NT2/D1 (cell line): ENCODE data around the gene ZMYND12.

Experiments used
- DNase-seq: peaks from one replicate; pipeline ENCODE4 v3.0.0-alpha.2; 2011; ENCODE audit warnings: low read depth, low spot score
- H3K27me3 ChIP-seq: 2 replicates; pipeline ENCODE4 v1.6.0; 2011; ENCODE audit warnings: mild to moderate bottlenecking; ENCODE audit not compliant: insufficient read length, insufficient read depth
- H3K36me3 ChIP-seq: 2 replicates; pipeline ENCODE4 v1.6.1; 2011; ENCODE audit warnings: mild to moderate bottlenecking, low read length, mixed read lengths; ENCODE audit not compliant: insufficient read depth, insufficient read length
- H3K4me1 ChIP-seq: 2 replicates; pipeline ENCODE4 v1.5.1; 2011; ENCODE audit not compliant: insufficient read depth, insufficient read length
- H3K4me3 ChIP-seq: 2 replicates; pipeline ENCODE4 v1.5.1; 2011; ENCODE audit warnings: low read depth; ENCODE audit not compliant: insufficient read length
- H3K9ac ChIP-seq: 2 replicates; pipeline ENCODE4 v1.6.0; 2011; ENCODE audit warnings: low read depth; ENCODE audit not compliant: insufficient read length
- H3K9me3 ChIP-seq: 2 replicates; pipeline ENCODE4 v1.5.1; 2011; ENCODE audit warnings: mild to moderate bottlenecking, low read length; ENCODE audit not compliant: insufficient read depth
- SUZ12 ChIP-seq: IDR thresholded peaks from 2 replicates; pipeline ENCODE4 v1.6.1; 2011; ENCODE audit not compliant: insufficient read length, insufficient read depth; ENCODE audit errors: extremely low read depth
- YY1 ChIP-seq: IDR thresholded peaks from 2 replicates; pipeline ENCODE4 v1.6.1; 2011; ENCODE audit not compliant: insufficient read length, insufficient read depth
- ZNF274 ChIP-seq: IDR thresholded peaks from 2 replicates; pipeline ENCODE4 v1.6.1; 2011; ENCODE audit warnings: mild to moderate bottlenecking, low read depth, low read length

ZMYND12 gene

GRCh38 chr1:42417166-42417565, 38.7 kb downstream of the ZMYND12 start:
- Histone ChIP-seq H3K4me1 (peaks cover 15% of the 10 kb centered on the region), H3K9me3 (no peaks in the 10 kb centered on the region), H3K27me3 (no peaks in the 10 kb centered on the region), H3K9ac (peak overlapping the region; percentile 13), H3K4me3 (no peak overlapping the region), H3K36me3 (no peaks in the 10 kb centered on the region)
- no peak for DNase-seq
- TF ChIP-seq YY1 (no peak), ZNF274 (no peak), SUZ12 (no peak)

- Histone ChIP-seq H3K4me1 (peaks cover 9% of the 10 kb centered on the region), H3K27me3 (no peaks in the 10 kb centered on the region), H3K9me3 (no peaks in the 10 kb centered on the region), H3K9ac (no peak overlapping the region), H3K36me3 (no peaks in the 10 kb centered on the region), H3K4me3 (no peak overlapping the region)
- no peak for TF ChIP-seq SUZ12
- TF ChIP-seq ZNF274 = no peak
- TF ChIP-seq YY1 = no peak
- no peak for DNase-seq
These were observed 41.0 kb downstream of the ZMYND12 start for GRCh38 chr1:42414551-42415496.

- Histone ChIP-seq H3K4me3 (no peak overlapping the region), H3K9ac (no peak overlapping the region), H3K9me3 (no peaks in the 10 kb centered on the region), H3K4me1 (no peaks in the 10 kb centered on the region), H3K36me3 (no peaks in the 10 kb centered on the region), H3K27me3 (no peaks in the 10 kb centered on the region)
- no peak for TF ChIP-seq SUZ12
- TF ChIP-seq YY1 = no peak
- no peak for TF ChIP-seq ZNF274
- DNase-seq = no peak
These were observed 51.9 kb downstream of the ZMYND12 start for GRCh38 chr1:42403880-42404400.

GRCh38 chr1:42399315-42400100, 56.3 kb downstream of the ZMYND12 start:
- H3K4me1 ChIP-seq = no peaks in the 10 kb centered on the region

GRCh38 chr1:42392967-42393848, 62.6 kb downstream of the ZMYND12 start:
- Histone ChIP-seq H3K36me3 (no peaks in the 10 kb centered on the region), H3K9me3 (no peaks in the 10 kb centered on the region), H3K27me3 (no peaks in the 10 kb centered on the region), H3K9ac (no peak overlapping the region), H3K4me3 (no peak overlapping the region), H3K4me1 (no peaks in the 10 kb centered on the region)
- no peak for DNase-seq
- no peak for TF ChIP-seq SUZ12
- no peak for TF ChIP-seq YY1
- TF ChIP-seq ZNF274 = no peak

More at GRCh38 chr1:42399315-42400100, 56.3 kb downstream of the ZMYND12 start:
- H3K27me3 ChIP-seq = no peaks in the 10 kb centered on the region
- no peak for DNase-seq
- no peak overlapping the region for H3K4me3 ChIP-seq
- H3K9me3 ChIP-seq = no peaks in the 10 kb centered on the region
- no peaks in the 10 kb centered on the region for H3K36me3 ChIP-seq
- TF ChIP-seq ZNF274 (no peak), SUZ12 (no peak), YY1 (no peak)
- H3K9ac ChIP-seq = no peak overlapping the region

- Histone ChIP-seq H3K4me1 (no peaks in the 10 kb centered on the region), H3K4me3 (no peak overlapping the region), H3K36me3 (no peaks in the 10 kb centered on the region), H3K27me3 (no peaks in the 10 kb centered on the region), H3K9ac (no peak overlapping the region), H3K9me3 (no peaks in the 10 kb centered on the region)
- no peak for DNase-seq
- TF ChIP-seq YY1 (no peak), SUZ12 (no peak), ZNF274 (no peak)
These were observed 63.6 kb downstream of the ZMYND12 start for GRCh38 chr1:42392255-42392654.
